NCI-H1436 treated with DMSO at 0.1 percent for 48 hours (cell line): ENCODE measurements around the gene HSPH1.

Experiments used
- DNase-seq: peaks from one replicate; lab custom pipeline; 2025; lab: John Stamatoyannopoulos, UW

Gene HSPH1

GRCh38 chr13:31161557-31162150 lies at the start of gene HSPH1:
TSS of gene HSPH1 (minus strand) at chr13:31161904. CDS start at chr13:31161582, 322 bp downstream.
- DNase-seq: peak; percentile 71

- no peak for DNase-seq
These were observed 48.1 kb upstream of the HSPH1 start for GRCh38 chr13:31209841-31210210.

- DNase-seq: no peak
These were observed 47.6 kb upstream of the HSPH1 start for GRCh38 chr13:31209172-31209840.

GRCh38 chr13:31208559-31209122 lies 46.9 kb upstream of the HSPH1 start:
- DNase-seq: no peak

GRCh38 chr13:31207661-31208552 lies 46.2 kb upstream of the HSPH1 start:
- no peak for DNase-seq

- DNase-seq: no peak
These were observed 42.9 kb upstream of the HSPH1 start for GRCh38 chr13:31204592-31204991.

GRCh38 chr13:31201341-31202031 lies 39.8 kb upstream of the HSPH1 start:
- DNase-seq: no peak

GRCh38 chr13:31200637-31200971 lies 38.9 kb upstream of the HSPH1 start:
- DNase-seq: no peak

GRCh38 chr13:31199849-31200636 lies 38.3 kb upstream of the HSPH1 start, which contains the start of gene B3GLCT:
TSS of gene B3GLCT (plus strand) at chr13:31199975. CDS start at chr13:31200085, 110 bp downstream.
- no peak for DNase-seq

GRCh38 chr13:31199527-31199848 lies 37.8 kb upstream of the HSPH1 start:
- DNase-seq: no peak

GRCh38 chr13:31198519-31198918 lies 36.8 kb upstream of the HSPH1 start:
- DNase-seq: no peak

GRCh38 chr13:31196992-31197391 lies 35.3 kb upstream of the HSPH1 start:
- DNase-seq: no peak

- no peak for DNase-seq
These were observed 33.9 kb upstream of the HSPH1 start for GRCh38 chr13:31195616-31196015.

- DNase-seq: no peak
These were observed 30.6 kb upstream of the HSPH1 start for GRCh38 chr13:31192306-31192705.

- no peak for DNase-seq
These were observed 30.0 kb upstream of the HSPH1 start for GRCh38 chr13:31191748-31192147.

- no peak for DNase-seq
These were observed 23.4 kb upstream of the HSPH1 start for GRCh38 chr13:31184981-31185645.

- DNase-seq: no peak
These were observed 22.7 kb upstream of the HSPH1 start for GRCh38 chr13:31184451-31184850.

- no peak for DNase-seq
These were observed 21.3 kb upstream of the HSPH1 start for GRCh38 chr13:31182987-31183386.

GRCh38 chr13:31179754-31180153 lies 18.1 kb upstream of the HSPH1 start:
- DNase-seq: no peak

- no peak for DNase-seq
These were observed 17.5 kb upstream of the HSPH1 start for GRCh38 chr13:31179241-31179640.
